Calu3 (cell line): Measurements from ENCODE around the gene ARHGEF2. TPM values are rescaled to one million over a fixed set of nuclear protein-coding genes. Genes with fewer than 3 reads are reported as not detected.

Source experiments
- BruUV-seq: library from RNA; stranded (reverse); fragments of 400-500 nt; replicated peaks from 2 replicates; lab custom pipeline; 2021; lab: Mats Ljungman, UMichigan
- CTCF ChIA-PET: fragments of 300-600 bp; sonication (Branson Sonifier 250); formaldehyde crosslinking; loops from one replicate; lab custom pipeline; 2022; ENCODE audit warnings: antibody characterized with exemption; lab: Charles Lee
- DNase-seq: peaks from one replicate; pipeline ENCODE4 v3.0.0; 2022
- H3K27ac Mint-ChIP-seq: one replicate; pipeline ENCODE4 v1.8.0; 2022; ENCODE audit warnings: mixed read lengths; ENCODE audit not compliant: unreplicated experiment
- H3K27me3 Mint-ChIP-seq: one replicate; pipeline ENCODE4 v1.8.0; 2022; ENCODE audit warnings: mixed read lengths; ENCODE audit not compliant: unreplicated experiment
- H3K36me3 Mint-ChIP-seq: one replicate; pipeline ENCODE4 v1.8.0; 2022; ENCODE audit warnings: mild to moderate bottlenecking, moderate library complexity, mixed read lengths; ENCODE audit not compliant: insufficient read depth, unreplicated experiment
- H3K4me1 Mint-ChIP-seq: one replicate; pipeline ENCODE4 v1.8.0; 2022; ENCODE audit warnings: mild to moderate bottlenecking, low read depth, mixed read lengths; ENCODE audit not compliant: unreplicated experiment
- H3K4me3 Mint-ChIP-seq: one replicate; pipeline ENCODE4 v1.8.0; 2022; ENCODE audit warnings: mild to moderate bottlenecking, low read depth, moderate library complexity, mixed read lengths; ENCODE audit not compliant: unreplicated experiment
- H3K9me3 Mint-ChIP-seq: one replicate; pipeline ENCODE4 v1.8.0; 2022; ENCODE audit warnings: low read depth, mixed read lengths; ENCODE audit not compliant: unreplicated experiment
- intact Hi-C: fragments of 100-400 bp; cut with micrococcal nuclease; formaldehyde crosslinking; loops from one replicate; pipeline ENCODE4 v1.10.0; 2022; ENCODE audit not compliant: unreplicated experiment
- total RNA-seq: library from RNA; stranded (reverse); gene quantifications from 2 replicates; pipeline ENCODE4 v1.2.3, GENCODE V29; 2022
- TF ChIP-seq, protein P1 (sequence below): fragments of 200-600 bp; IDR thresholded peaks from one replicate; pipeline ENCODE4 v1.8.0; 2022; ENCODE audit warnings: antibody characterized with exemption; ENCODE audit not compliant: unreplicated experiment

ARHGEF2 gene
- total RNA-seq, 1 experiment from 2014 or later = 97.6 TPM

DNA sequence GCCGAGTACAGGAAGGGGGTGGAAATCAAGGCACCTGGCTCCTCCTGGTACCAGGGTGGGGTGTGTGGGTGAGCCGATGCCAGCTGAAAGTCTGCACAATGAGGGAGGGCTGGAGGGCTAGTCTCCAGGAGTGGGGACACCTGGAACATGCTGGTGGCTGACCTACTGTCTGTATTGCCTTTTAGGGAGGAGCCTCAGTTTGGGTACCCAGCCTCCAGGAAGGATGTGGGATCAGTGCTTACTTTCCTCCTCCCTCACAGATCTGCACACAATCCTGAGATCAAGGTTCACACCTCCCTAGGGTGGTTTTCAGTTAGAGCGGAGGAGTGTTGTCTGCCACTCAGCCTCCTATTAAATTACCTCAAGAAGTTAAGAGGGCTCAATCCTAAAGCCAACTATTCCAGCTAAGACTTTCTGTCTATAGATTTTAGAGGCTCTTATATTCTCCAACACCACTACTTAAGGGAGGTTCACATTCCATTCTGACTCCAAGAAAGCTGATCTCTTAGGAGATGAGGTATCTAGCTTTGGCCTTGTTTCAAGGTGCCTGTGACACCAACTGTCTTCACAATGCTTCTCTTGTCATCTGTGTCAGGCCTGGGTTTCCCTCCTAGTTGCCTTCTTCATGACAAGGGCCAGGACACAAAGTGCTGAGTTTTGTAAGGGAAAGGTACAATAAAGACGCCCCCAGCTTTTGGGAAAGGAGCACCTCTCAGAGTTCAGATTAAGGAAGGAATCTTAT lies 26.7 kb upstream of the ARHGEF2 start:
- no peaks in the 10 kb centered on the region for H3K9me3 Mint-ChIP-seq
- BruUV-seq = no TSS peak
- intact Hi-C loops = no loop called here
- no peak overlapping the region for H3K4me3 Mint-ChIP-seq
- TF ChIP-seq, protein P1, sequence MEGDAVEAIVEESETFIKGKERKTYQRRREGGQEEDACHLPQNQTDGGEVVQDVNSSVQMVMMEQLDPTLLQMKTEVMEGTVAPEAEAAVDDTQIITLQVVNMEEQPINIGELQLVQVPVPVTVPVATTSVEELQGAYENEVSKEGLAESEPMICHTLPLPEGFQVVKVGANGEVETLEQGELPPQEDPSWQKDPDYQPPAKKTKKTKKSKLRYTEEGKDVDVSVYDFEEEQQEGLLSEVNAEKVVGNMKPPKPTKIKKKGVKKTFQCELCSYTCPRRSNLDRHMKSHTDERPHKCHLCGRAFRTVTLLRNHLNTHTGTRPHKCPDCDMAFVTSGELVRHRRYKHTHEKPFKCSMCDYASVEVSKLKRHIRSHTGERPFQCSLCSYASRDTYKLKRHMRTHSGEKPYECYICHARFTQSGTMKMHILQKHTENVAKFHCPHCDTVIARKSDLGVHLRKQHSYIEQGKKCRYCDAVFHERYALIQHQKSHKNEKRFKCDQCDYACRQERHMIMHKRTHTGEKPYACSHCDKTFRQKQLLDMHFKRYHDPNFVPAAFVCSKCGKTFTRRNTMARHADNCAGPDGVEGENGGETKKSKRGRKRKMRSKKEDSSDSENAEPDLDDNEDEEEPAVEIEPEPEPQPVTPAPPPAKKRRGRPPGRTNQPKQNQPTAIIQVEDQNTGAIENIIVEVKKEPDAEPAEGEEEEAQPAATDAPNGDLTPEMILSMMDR = no peak
- H3K27ac Mint-ChIP-seq = peak overlapping the region; percentile 34
- peaks cover 37% of the 10 kb centered on the region for H3K36me3 Mint-ChIP-seq
- no peak for DNase-seq
- H3K27me3 Mint-ChIP-seq = no peaks in the 10 kb centered on the region
- CTCF ChIA-PET = interaction anchor here (1.0 kb wide), 1 partner anchor 15 kb away, joined by 4 read pairs; no protein-coding TSS in a partner anchor
- H3K4me1 Mint-ChIP-seq = peaks cover 54% of the 10 kb centered on the region

DNA sequence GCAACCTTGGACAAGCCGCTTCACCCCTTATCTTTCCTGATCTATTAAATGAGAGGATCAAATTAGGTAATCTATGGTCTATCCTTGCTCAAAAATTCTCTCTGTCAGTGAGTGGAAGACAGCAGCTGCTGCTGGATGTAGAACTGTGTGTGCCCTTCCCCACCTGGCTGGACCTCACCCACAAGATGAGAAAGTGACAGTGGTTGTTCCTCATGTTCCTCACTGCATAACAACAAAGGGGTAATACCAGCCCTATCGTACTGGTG lies 25.5 kb upstream of the ARHGEF2 start:
- Mint-ChIP-seq H3K36me3 (peaks cover 26% of the 10 kb centered on the region), H3K27me3 (no peaks in the 10 kb centered on the region), H3K27ac (peak overlapping the region; percentile 15), H3K4me3 (peak overlapping the region; percentile 20), H3K4me1 (peaks cover 54% of the 10 kb centered on the region), H3K9me3 (no peaks in the 10 kb centered on the region)
- BruUV-seq = no TSS peak
- TF ChIP-seq, protein P1 = no peak
- no peak for DNase-seq
- CTCF ChIA-PET = interaction anchor here (0.5 to 1.7 kb wide), 5 partner anchors 15 to 73 kb away, joined by 3 to 7 read pairs (median 5); no protein-coding TSS in a partner anchor
- intact Hi-C loops = no loop called here

DNA sequence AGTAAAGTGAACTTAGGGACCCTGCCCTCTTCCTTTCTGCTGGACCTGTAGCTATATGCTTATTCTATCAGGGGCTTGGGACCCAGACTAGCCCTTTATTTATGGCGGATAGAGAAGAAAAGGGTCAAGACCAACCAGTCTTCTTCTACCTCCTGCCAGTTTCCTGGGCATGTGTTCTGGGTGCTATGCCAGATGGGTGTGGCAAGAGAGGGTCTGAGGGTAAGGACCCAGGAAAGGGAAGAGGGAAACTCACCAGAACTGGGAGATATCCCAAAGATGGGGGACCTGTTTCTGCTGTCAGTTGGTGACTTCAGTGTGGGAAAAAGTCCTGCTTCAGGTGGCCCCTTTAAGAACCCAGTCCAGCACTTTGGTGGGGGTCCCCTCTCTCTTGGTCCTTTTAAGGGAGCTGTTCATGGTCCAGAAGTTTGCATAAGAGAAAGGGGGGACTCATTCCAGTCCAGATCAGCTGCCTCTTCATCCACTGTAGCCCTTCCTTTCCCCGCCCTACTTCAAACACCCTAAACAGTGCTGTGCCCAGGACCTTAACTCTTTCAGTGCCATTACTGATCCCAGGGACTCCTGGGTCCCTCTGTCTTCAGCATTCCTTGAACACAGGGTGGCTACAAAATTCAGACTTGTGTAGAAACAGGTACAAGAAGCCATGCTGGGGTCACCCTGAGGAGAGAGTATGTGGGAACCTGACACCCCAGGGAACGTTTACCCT lies 24.0 kb upstream of the ARHGEF2 start:
- no peaks in the 10 kb centered on the region for H3K27me3 Mint-ChIP-seq
- CTCF ChIA-PET = interaction anchor here (1.2 to 1.7 kb wide), 3 partner anchors 23 to 64 kb away, joined by 3 to 7 read pairs (median 6); partner anchors contain the start of gene ARHGEF2
- DNase-seq = no peak
- H3K4me1 Mint-ChIP-seq = peaks cover 54% of the 10 kb centered on the region
- peak overlapping the region; percentile 20 for H3K4me3 Mint-ChIP-seq
- TF ChIP-seq, protein P1 = no peak
- H3K36me3 Mint-ChIP-seq = peaks cover 19% of the 10 kb centered on the region
- BruUV-seq = no TSS peak
- H3K9me3 Mint-ChIP-seq = no peaks in the 10 kb centered on the region
- H3K27ac Mint-ChIP-seq = peak overlapping the region; percentile 15
- intact Hi-C loops = no loop called here

DNA sequence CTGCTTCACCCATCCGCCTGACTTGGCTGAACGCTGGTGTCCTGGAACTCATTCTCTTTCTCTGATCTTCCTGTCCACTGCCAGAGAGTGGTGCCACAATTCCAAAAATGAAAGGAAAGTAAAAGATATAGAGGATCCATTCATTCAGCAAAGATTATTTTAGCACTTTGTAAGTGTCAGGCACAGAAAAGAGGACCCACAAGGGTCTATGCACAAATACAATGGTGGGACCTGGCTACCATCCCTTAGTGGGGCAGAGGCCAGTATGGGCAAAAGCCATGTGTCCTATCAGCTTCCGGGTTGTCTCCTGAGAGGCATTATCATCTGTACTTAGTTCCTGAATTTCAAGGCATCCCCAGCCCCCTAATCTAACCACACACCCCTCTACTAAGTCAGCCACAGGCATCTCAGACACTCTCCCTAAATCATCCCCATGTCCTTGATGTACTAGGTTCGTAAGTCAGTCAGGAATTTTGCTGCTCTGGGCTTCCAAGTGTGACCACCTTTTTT lies 23.4 kb upstream of the ARHGEF2 start:
- H3K36me3 Mint-ChIP-seq = peaks cover 13% of the 10 kb centered on the region
- intact Hi-C loops = no loop called here
- peak overlapping the region; percentile 20 for H3K4me3 Mint-ChIP-seq
- no TSS peak for BruUV-seq
- DNase-seq = no peak
- peaks cover 47% of the 10 kb centered on the region for H3K4me1 Mint-ChIP-seq
- H3K9me3 Mint-ChIP-seq = no peaks in the 10 kb centered on the region
- no peaks in the 10 kb centered on the region for H3K27me3 Mint-ChIP-seq
- TF ChIP-seq, protein P1 = no peak
- CTCF ChIA-PET = interaction anchor here (0.6 to 1.5 kb wide), 3 partner anchors 23 to 55 kb away, joined by 3 to 6 read pairs (median 3); partner anchors contain the start of gene ARHGEF2
- peak overlapping the region; percentile 15 for H3K27ac Mint-ChIP-seq
